Measurements from ENCODE around the gene WSCD2. TPM values are rescaled to one million over a fixed set of nuclear protein-coding genes. Genes with fewer than 3 reads are reported as not detected.

Gene WSCD2
- total and polyA plus RNA-seq, 2 of the 4 experiments (the other 2 are of a cell fraction), result not detected

- Histone ChIP-seq H4K8ac (ENCODE audit: low read depth in 2 of 2, low read length in 2 of 2) (no peak overlapping the region), H3K79me1 (ENCODE audit: low read depth in 1 of 2, low read length in 2 of 2) (no peaks in the 10 kb centered on the region), H2BK120ac (ENCODE audit: low read depth, low read length) (no peak overlapping the region), H3K4ac (ENCODE audit: low read depth, low read length) (no peak overlapping the region), H3K4me1 (ENCODE audit: control insufficient read depth, insufficient read depth, low read length) (no peaks in the 10 kb centered on the region), H2BK20ac (ENCODE audit: low read depth, low read length) (no peak overlapping the region), H2AK5ac (ENCODE audit: low read depth, low read length) (no peak overlapping the region), H3K9ac (ENCODE audit: low read depth, low read length) (no peak overlapping the region), H3K56ac (ENCODE audit: extremely low read depth, insufficient read depth, low read length) (no peak overlapping the region), H3K27me3 (ENCODE audit: control insufficient read depth, insufficient read depth, low read length) (no peaks in the 10 kb centered on the region), H3K18ac (ENCODE audit: low read depth, low read length) (no peak overlapping the region), H3K23ac (ENCODE audit: low read depth, low read length) (no peak overlapping the region), H4K91ac (ENCODE audit: insufficient read depth, low read depth, low read length) (no peak overlapping the region), H3K9me1 (ENCODE audit: insufficient read depth, low read length) (no peaks in the 10 kb centered on the region), H2BK15ac (ENCODE audit: low read depth, low read length) (no peak overlapping the region), H2BK5ac (ENCODE audit: low read depth, low read length, poor library complexity, severe bottlenecking) (no peak overlapping the region), H3K9me3 (ENCODE audit: control insufficient read depth, insufficient read depth, low read length) (no peaks in the 10 kb centered on the region), H4K20me1 (ENCODE audit: insufficient read depth, low read length) (no peaks in the 10 kb centered on the region), H2AK9ac (replicated peaks; ENCODE audit: low read depth, low read length, poor library complexity) (no peak overlapping the region), H3K36me3 (ENCODE audit: control insufficient read depth, insufficient read depth, low read length) (no peaks in the 10 kb centered on the region), H4K5ac (ENCODE audit: low read depth, low read length) (no peak overlapping the region), H3K4me3 (ENCODE audit: insufficient read depth, low read depth, low read length) (no peak overlapping the region), H3K27ac (ENCODE audit: insufficient read depth, low read length) (no peak overlapping the region), H2AFZ (replicated peaks; ENCODE audit: low read length, poor library complexity) (no peak overlapping the region), H3K4me2 (ENCODE audit: low read depth, low read length) (no peak overlapping the region), H3K14ac (replicated peaks; ENCODE audit: low read depth, low read length) (no peak overlapping the region)
- no peak for DNase-seq
- dilution Hi-C loops (cut with HindIII; ENCODE audit: low sequenced_read_pairs, unreplicated experiment) (no loop called here), in situ Hi-C loops (cut with MboI; ENCODE audit: low sequenced_read_pairs) (no loop called here), intact Hi-C loops (cut with micrococcal nuclease) (no loop called here)
- CTCF ChIA-PET, result no interaction called here
- no CpG with 5 or more reads among the region's 2 CpGs for WGBS, 2 experiments (ENCODE audit: extremely low coverage in 2 of 2, insufficient read length in 1 of 2)
- no TSS peak for BruUV-seq (replicated peaks)
- TF ChIP-seq CEBPB (IDR thresholded peaks at IDR 0.05; ENCODE audit: low read depth, low read length), result no peak
- TF ChIP-seq FOS (IDR thresholded peaks at IDR 0.05; ENCODE audit: low read depth, low read length), result no peak
- TF ChIP-seq USF2 (IDR thresholded peaks at IDR 0.05; ENCODE audit: low read depth, low read length), result no peak
- TF ChIP-seq RFX5 (IDR thresholded peaks at IDR 0.05; ENCODE audit: low read depth, low read length), result no peak
- no peak for TF ChIP-seq MAZ (IDR thresholded peaks at IDR 0.05; ENCODE audit: borderline replicate concordance, low read depth, low read length)
- no peak for TF ChIP-seq MXI1 (IDR thresholded peaks at IDR 0.05; ENCODE audit: borderline replicate concordance, low read depth, low read length)
- no peak for TF ChIP-seq MAFK (IDR thresholded peaks at IDR 0.05; ENCODE audit: low read depth, low read length)
- TF ChIP-seq, protein P1, sequence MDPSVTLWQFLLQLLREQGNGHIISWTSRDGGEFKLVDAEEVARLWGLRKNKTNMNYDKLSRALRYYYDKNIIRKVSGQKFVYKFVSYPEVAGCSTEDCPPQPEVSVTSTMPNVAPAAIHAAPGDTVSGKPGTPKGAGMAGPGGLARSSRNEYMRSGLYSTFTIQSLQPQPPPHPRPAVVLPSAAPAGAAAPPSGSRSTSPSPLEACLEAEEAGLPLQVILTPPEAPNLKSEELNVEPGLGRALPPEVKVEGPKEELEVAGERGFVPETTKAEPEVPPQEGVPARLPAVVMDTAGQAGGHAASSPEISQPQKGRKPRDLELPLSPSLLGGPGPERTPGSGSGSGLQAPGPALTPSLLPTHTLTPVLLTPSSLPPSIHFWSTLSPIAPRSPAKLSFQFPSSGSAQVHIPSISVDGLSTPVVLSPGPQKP (IDR thresholded peaks at IDR 0.05; ENCODE audit: borderline replicate concordance, low read depth, low read length), result no peak
- no peak for TF ChIP-seq POLR2A (IDR thresholded peaks at IDR 0.05; ENCODE audit: low read depth, low read length)
- TF ChIP-seq, protein P2, sequence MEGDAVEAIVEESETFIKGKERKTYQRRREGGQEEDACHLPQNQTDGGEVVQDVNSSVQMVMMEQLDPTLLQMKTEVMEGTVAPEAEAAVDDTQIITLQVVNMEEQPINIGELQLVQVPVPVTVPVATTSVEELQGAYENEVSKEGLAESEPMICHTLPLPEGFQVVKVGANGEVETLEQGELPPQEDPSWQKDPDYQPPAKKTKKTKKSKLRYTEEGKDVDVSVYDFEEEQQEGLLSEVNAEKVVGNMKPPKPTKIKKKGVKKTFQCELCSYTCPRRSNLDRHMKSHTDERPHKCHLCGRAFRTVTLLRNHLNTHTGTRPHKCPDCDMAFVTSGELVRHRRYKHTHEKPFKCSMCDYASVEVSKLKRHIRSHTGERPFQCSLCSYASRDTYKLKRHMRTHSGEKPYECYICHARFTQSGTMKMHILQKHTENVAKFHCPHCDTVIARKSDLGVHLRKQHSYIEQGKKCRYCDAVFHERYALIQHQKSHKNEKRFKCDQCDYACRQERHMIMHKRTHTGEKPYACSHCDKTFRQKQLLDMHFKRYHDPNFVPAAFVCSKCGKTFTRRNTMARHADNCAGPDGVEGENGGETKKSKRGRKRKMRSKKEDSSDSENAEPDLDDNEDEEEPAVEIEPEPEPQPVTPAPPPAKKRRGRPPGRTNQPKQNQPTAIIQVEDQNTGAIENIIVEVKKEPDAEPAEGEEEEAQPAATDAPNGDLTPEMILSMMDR (conservative IDR thresholded peaks at IDR 0.05; ENCODE audit: low read depth, low read length), result no peak
- TF ChIP-seq SMC3 (IDR thresholded peaks at IDR 0.05; ENCODE audit: low read depth, low read length), result no peak
- no peak for TF ChIP-seq BHLHE40 (IDR thresholded peaks at IDR 0.05; ENCODE audit: low read depth, low read length)
- no peak for TF ChIP-seq CHD1 (IDR thresholded peaks at IDR 0.05; ENCODE audit: low read depth, low read length)
- TF ChIP-seq RAD21 (IDR thresholded peaks at IDR 0.05; ENCODE audit: low read length), result no peak
- TF ChIP-seq NFE2L2 (IDR thresholded peaks at IDR 0.05; ENCODE audit: low read depth, low read length), result no peak
- no peak for TF ChIP-seq RCOR1 (IDR thresholded peaks at IDR 0.05; ENCODE audit: insufficient replicate concordance, low read length)
- ATAC-seq (ENCODE audit: low read depth), result no peak
- POLR2A ChIA-PET (ENCODE audit: unreplicated experiment), result no interaction called here
Measured at GRCh38 chr12:108285016-108285415, 155.9 kb downstream of the WSCD2 start.

All from IMR-90 (cell line).